Measurements from ENCODE around the gene CHIC1. TPM values are rescaled to one million over a fixed set of nuclear protein-coding genes. Genes with fewer than 3 reads are reported as not detected.
"Not testable (repeated sequence)": the region's sequence is repeated elsewhere in the genome, so short reads cannot be mapped to it uniquely, and the experiment has no call there.

CHIC1 gene
- total RNA-seq, 2 donors from 2014 or later = 8.5 to 18.9 TPM

GRCh38 chrX:73561801-73562200 is 1.2 kb upstream of the CHIC1 start:
- no peaks in the 10 kb centered on the region for H3K36me3 ChIP-seq
- H3K4me1 ChIP-seq (ENCODE audit: control insufficient read depth in 1 of 2, low read depth in 2 of 2) = no peaks in the 10 kb centered on the region
- no peak overlapping the region for H3K27ac ChIP-seq
- DNase-seq (ENCODE audit: low spot score) = no peak
- H3K4me3 ChIP-seq = no peak overlapping the region
- H3K9me3 ChIP-seq = no peaks in the 10 kb centered on the region
- no peaks in the 10 kb centered on the region for H3K27me3 ChIP-seq (replicated peaks; ENCODE audit: insufficient read depth)
- ATAC-seq (ENCODE audit: insufficient number of reproducible peaks, low FRiP score, low read depth) = no peak
- no peak for TF ChIP-seq CTCF (IDR thresholded peaks at IDR 0.05)

DNA sequence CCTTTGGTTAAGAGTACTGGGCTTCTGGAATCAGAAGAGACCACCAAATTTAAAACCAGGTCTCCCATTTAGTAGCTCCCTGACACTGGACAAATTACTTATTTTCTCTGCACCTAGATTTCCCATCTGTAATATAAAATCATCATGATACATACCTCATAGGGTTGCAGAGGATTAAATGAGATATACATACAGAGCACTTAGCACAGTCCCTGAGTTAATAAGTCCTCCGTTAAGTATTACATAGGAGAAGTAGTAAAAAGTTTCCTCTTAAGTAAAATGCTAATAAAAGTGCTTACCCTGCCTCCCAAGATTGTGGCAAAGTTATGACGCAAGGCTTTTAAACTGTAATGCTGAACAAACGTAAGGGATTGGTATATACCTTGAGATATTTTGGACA is 539 bp upstream of the CHIC1 start:
- Histone ChIP-seq H3K36me3 (no peaks in the 10 kb centered on the region), H3K4me3 (peak overlapping the region; percentile 73), H3K4me1 (ENCODE audit: control insufficient read depth in 1 of 2, low read depth in 2 of 2) (no peaks in the 10 kb centered on the region), H3K27ac (peak overlapping the region; percentile 88 to 89), H3K27me3 (replicated peaks; ENCODE audit: insufficient read depth) (no peaks in the 10 kb centered on the region), H3K9me3 (no peaks in the 10 kb centered on the region)
- ATAC-seq (ENCODE audit: insufficient number of reproducible peaks, low FRiP score, low read depth) (no peak), DNase-seq (ENCODE audit: low spot score) (no peak)
- TF ChIP-seq CTCF (IDR thresholded peaks at IDR 0.05) = no peak

DNA sequence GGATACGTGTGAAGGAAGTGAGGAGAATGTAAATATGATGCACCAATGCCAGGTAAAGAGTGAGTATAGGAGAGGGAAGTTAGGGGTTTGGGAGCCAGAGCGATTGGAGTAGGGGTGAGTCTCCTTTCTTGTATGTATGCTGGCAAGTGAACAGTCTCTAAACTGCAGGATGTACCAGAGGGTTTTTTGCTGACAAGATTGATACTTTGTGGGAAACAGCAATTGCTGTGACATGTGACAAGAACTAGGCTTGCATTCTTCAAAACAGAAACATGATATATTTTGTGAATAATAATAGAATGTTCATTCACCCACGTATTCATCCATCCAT is 706 bp downstream of the CHIC1 start:
- no peaks in the 10 kb centered on the region for H3K27me3 ChIP-seq (replicated peaks; ENCODE audit: insufficient read depth)
- no peak for TF ChIP-seq CTCF (IDR thresholded peaks at IDR 0.05)
- ATAC-seq (ENCODE audit: insufficient number of reproducible peaks, low FRiP score, low read depth) (no peak), DNase-seq (ENCODE audit: low spot score) (no peak)
- H3K9me3 ChIP-seq = no peaks in the 10 kb centered on the region
- no peaks in the 10 kb centered on the region for H3K4me1 ChIP-seq (ENCODE audit: control insufficient read depth in 1 of 2, low read depth in 2 of 2)
- H3K4me3 ChIP-seq = peak overlapping the region; percentile 73
- peak overlapping the region; percentile 88 to 89 for H3K27ac ChIP-seq
- no peaks in the 10 kb centered on the region for H3K36me3 ChIP-seq

- Histone ChIP-seq H3K27me3 (replicated peaks; ENCODE audit: insufficient read depth) (no peaks in the 10 kb centered on the region), H3K9me3 (no peaks in the 10 kb centered on the region), H3K4me1 (ENCODE audit: control insufficient read depth in 1 of 2, low read depth in 2 of 2) (no peaks in the 10 kb centered on the region), H3K4me3 (no peak overlapping the region), H3K27ac (no peak overlapping the region), H3K36me3 (no peaks in the 10 kb centered on the region)
- no peak for TF ChIP-seq CTCF (IDR thresholded peaks at IDR 0.05)
- ATAC-seq (ENCODE audit: insufficient number of reproducible peaks, low FRiP score, low read depth) (no peak), DNase-seq (ENCODE audit: low spot score) (peak; percentile 2)
Observed at GRCh38 chrX:73577361-73577760, 14.4 kb downstream of the CHIC1 start.

DNA sequence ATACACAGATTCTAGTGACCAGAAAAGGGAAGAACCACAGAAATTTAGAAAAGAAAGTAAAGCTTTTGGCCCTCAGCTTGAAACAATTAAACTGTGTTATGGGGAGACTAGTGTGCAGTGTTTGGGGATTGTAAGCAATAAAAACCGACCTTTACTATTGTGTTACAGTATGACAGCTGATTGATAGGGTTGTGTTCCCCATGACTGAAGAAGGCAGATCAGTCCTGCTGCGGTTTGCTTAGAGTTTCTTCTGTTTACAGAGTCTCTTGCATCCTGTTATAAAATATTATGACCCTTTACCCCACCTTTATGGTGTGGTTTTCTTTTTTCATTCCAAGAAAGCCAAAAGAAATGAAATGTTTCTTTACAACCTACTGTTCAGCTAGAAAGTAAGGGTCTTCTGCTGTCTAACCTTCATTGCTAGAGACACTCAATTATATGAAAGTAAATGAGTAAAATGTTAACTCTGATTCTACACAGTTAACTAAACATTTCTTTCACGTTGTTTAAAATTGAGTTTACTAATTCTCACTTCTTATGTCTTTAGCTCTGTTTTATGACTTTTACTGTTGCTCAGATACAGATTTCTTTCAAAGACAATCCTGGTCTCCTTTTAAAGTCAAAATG is 18.1 kb downstream of the CHIC1 start:
- H3K4me1 ChIP-seq (ENCODE audit: control insufficient read depth in 1 of 2, low read depth in 2 of 2) = no peaks in the 10 kb centered on the region

DNA sequence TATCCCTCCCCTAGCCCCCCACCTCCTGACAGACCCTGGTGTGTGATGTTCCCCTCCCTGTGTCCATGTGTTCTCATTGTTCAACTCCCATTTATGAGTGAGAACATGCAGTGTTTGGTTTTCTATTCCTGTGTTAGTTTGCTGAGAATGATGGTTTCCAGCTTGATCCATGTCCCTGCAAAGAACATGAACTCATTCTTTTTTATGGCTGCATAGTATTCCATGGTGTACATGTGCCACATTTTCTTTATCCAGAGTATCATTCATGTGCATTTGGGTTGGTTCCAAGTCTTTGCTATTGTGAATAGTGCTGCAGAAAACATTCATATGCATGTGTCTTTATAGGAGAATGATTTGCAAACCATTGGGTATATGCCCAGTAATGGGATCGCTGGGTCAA is 34.8 kb downstream of the CHIC1 start:
- H3K9me3 ChIP-seq; DNase-seq (ENCODE audit: low spot score); H3K4me1 ChIP-seq (ENCODE audit: control insufficient read depth in 1 of 2, low read depth in 2 of 2); H3K27me3 ChIP-seq (replicated peaks; ENCODE audit: insufficient read depth); ATAC-seq (ENCODE audit: insufficient number of reproducible peaks, low FRiP score, low read depth); H3K27ac ChIP-seq; H3K4me3 ChIP-seq; H3K36me3 ChIP-seq: not testable (repeated sequence)

More for the DNA sequence above, 18.1 kb downstream of the CHIC1 start:
- H3K4me3 ChIP-seq = no peak overlapping the region
- H3K27me3 ChIP-seq (replicated peaks; ENCODE audit: insufficient read depth) = no peaks in the 10 kb centered on the region
- no peaks in the 10 kb centered on the region for H3K36me3 ChIP-seq
- ATAC-seq (ENCODE audit: insufficient number of reproducible peaks, low FRiP score, low read depth) (no peak), DNase-seq (ENCODE audit: low spot score) (no peak)
- no peak for TF ChIP-seq CTCF (IDR thresholded peaks at IDR 0.05)
- H3K27ac ChIP-seq = no peak overlapping the region
- no peaks in the 10 kb centered on the region for H3K9me3 ChIP-seq

Measured in thoracic aorta (tissue), 2 donors.